Activated effector memory CD4-positive, alpha-beta T cell treated with Interleukin-2 at 50 U/mL for 16 hours (primary cell): Measurements from ENCODE around the gene ARHGEF1.

Experiments
- DNase-seq: peaks from one replicate; pipeline ENCODE4 v3.0.0-alpha.2; 2020

The ARHGEF1 gene

GRCh38 chr19:41883821-41884733 lies 1.1 kb downstream of the ARHGEF1 start:
- peak; percentile 82 for DNase-seq

GRCh38 chr19:41886761-41887710 lies 4.1 kb downstream of the ARHGEF1 start:
- DNase-seq, result peak; percentile 69

- peak; percentile 80 for DNase-seq
These were observed 4.9 kb downstream of the ARHGEF1 start for GRCh38 chr19:41887711-41888382.

GRCh38 chr19:41888926-41889325 lies 5.9 kb downstream of the ARHGEF1 start:
- no peak for DNase-seq

GRCh38 chr19:41889896-41890295 lies 6.9 kb downstream of the ARHGEF1 start:
- DNase-seq, result no peak

- no peak for DNase-seq
These were observed 8.0 kb downstream of the ARHGEF1 start for GRCh38 chr19:41890936-41891335.

GRCh38 chr19:41892173-41892902 lies 9.4 kb downstream of the ARHGEF1 start:
- no peak for DNase-seq

- DNase-seq, result no peak
These were observed 10.9 kb downstream of the ARHGEF1 start for GRCh38 chr19:41893899-41894298.

GRCh38 chr19:41894350-41894749 lies 11.4 kb downstream of the ARHGEF1 start:
- DNase-seq, result no peak

- no peak for DNase-seq
These were observed 13.0 kb downstream of the ARHGEF1 start for GRCh38 chr19:41895745-41896580.

GRCh38 chr19:41896581-41896942 lies 13.6 kb downstream of the ARHGEF1 start:
- DNase-seq, result no peak

GRCh38 chr19:41897181-41897580 lies 14.2 kb downstream of the ARHGEF1 start:
- no peak for DNase-seq

GRCh38 chr19:41897820-41898219 lies 14.8 kb downstream of the ARHGEF1 start:
- DNase-seq, result no peak

- no peak for DNase-seq
These were observed 15.3 kb downstream of the ARHGEF1 start for GRCh38 chr19:41898235-41898634.

GRCh38 chr19:41901707-41902360 lies 18.9 kb downstream of the ARHGEF1 start:
- no peak for DNase-seq

- no peak for DNase-seq
These were observed 19.6 kb downstream of the ARHGEF1 start for GRCh38 chr19:41902594-41902993.

- DNase-seq, result no peak
These were observed 20.4 kb downstream of the ARHGEF1 start for GRCh38 chr19:41903193-41903953.

- no peak for DNase-seq
These were observed 21.3 kb downstream of the ARHGEF1 start for GRCh38 chr19:41904118-41904870.

GRCh38 chr19:41905273-41906002 lies 22.5 kb downstream of the ARHGEF1 start:
- DNase-seq, result no peak
